ENCODE results near the gene PPP2R2C. TPM values are rescaled to one million over a fixed set of nuclear protein-coding genes. Genes with fewer than 3 reads are reported as not detected.

The PPP2R2C gene
- total RNA-seq, 1 experiment from 2014 or later, result 8.1 TPM

- H3K9ac ChIP-seq (ENCODE audit: extremely low read depth, insufficient read length, low read length), result no peak overlapping the region
- Mint-ChIP-seq H3K4me3 (no peak overlapping the region), H3K27me3 (ENCODE audit: low read depth) (peaks cover 4% of the 10 kb centered on the region), H3K4me1 (no peaks in the 10 kb centered on the region), H3K9me3 (peaks cover under 1 to 17% of the 10 kb centered on the region in 2 experiments; a peak in 4 of 5 replicates), H3K27ac (no peak overlapping the region), H3K36me3 (ENCODE audit: insufficient read depth in 1 of 3, low read depth in 3 of 3) (peaks cover 0 to 2% (median 0%) of the 10 kb centered on the region in 3 experiments; a peak in 4 of 7 replicates)
- H3K79me1 ChIP-seq (ENCODE audit: insufficient read depth, low read depth, low read length, poor library complexity, severe bottlenecking), result no peaks in the 10 kb centered on the region
- 0 out of 2 replicates have a peak overlapping the region, but pooled peaks have one; percentile 8 for H3K14ac ChIP-seq (ENCODE audit: insufficient read depth, low read length)
- no peak overlapping the region for H4K5ac ChIP-seq (ENCODE audit: insufficient read length, low read depth, low read length)
- H3K23ac ChIP-seq (ENCODE audit: insufficient read length, low read depth, low read length), result no peak overlapping the region
- no peak overlapping the region for H2BK120ac ChIP-seq (ENCODE audit: low read depth, low read length, poor library complexity, severe bottlenecking)
- H2BK15ac ChIP-seq (ENCODE audit: low read depth, low read length), result no peak overlapping the region
- no peak for DNase-seq
- no peaks in the 10 kb centered on the region for H3K79me2 ChIP-seq (ENCODE audit: insufficient read depth, low read length)
- H2BK5ac ChIP-seq (ENCODE audit: insufficient read length, low read length), result no peak overlapping the region
- H2BK12ac ChIP-seq (ENCODE audit: insufficient read length, low read depth, low read length), result no peak overlapping the region
- H3T11ph ChIP-seq (ENCODE audit: low read length), result no peak overlapping the region
- no peak for TF ChIP-seq CTCF (conservative IDR thresholded peaks at IDR 0.05)
- no peaks in the 10 kb centered on the region for H3K23me2 ChIP-seq (ENCODE audit: insufficient read length, low read depth, low read length, poor library complexity, severe bottlenecking)
- no peak overlapping the region for H3K4me2 ChIP-seq (ENCODE audit: insufficient read depth, insufficient read length, low read length)
- H4K8ac ChIP-seq (replicated peaks; ENCODE audit: insufficient read length, low read depth, low read length), result no peak overlapping the region
- H4K91ac ChIP-seq (ENCODE audit: insufficient read length, low read depth, low read length), result no peak overlapping the region
- H3K56ac ChIP-seq (ENCODE audit: insufficient read length, low read depth, low read length), result no peak overlapping the region
- no peaks in the 10 kb centered on the region for H3K27me3 ChIP-seq (ENCODE audit: insufficient read depth, low read length)
- H2BK20ac ChIP-seq (ENCODE audit: low read depth, low read length, poor library complexity, severe bottlenecking), result no peak overlapping the region
- no peak overlapping the region for H3K4ac ChIP-seq (ENCODE audit: low read depth, low read length)
- no peak overlapping the region for H3K27ac ChIP-seq (ENCODE audit: insufficient read length, low read depth, low read length)
- H2AFZ ChIP-seq (ENCODE audit: low read length), result no peak overlapping the region
- H3K9me3 ChIP-seq (ENCODE audit: control insufficient read depth, low read depth, low read length), result no peaks in the 10 kb centered on the region
- no peaks in the 10 kb centered on the region for H3K4me1 ChIP-seq (ENCODE audit: insufficient read depth, low read length)
- no peak overlapping the region for H3K18ac ChIP-seq (ENCODE audit: insufficient read length, low read depth, low read length)
- no peak overlapping the region for H2AK5ac ChIP-seq (ENCODE audit: insufficient read length, low read length)
- no peaks in the 10 kb centered on the region for H4K20me1 ChIP-seq (ENCODE audit: control insufficient read depth, insufficient read depth, insufficient read length)
- WGBS (ENCODE audit: extremely low coverage, insufficient read length, low lambda C conversion rate), result no CpG with 5 or more reads among the region's 9 CpGs
Observed at GRCh38 chr4:6516281-6516680, 43.9 kb upstream of the PPP2R2C start.

Data from H9 (cell line).